Measurements from ENCODE around the gene CYB561A3. TPM values are rescaled to one million over a fixed set of nuclear protein-coding genes. Genes with fewer than 3 reads are reported as not detected.

The CYB561A3 gene
- total RNA-seq, 1 donor, result 59.0 TPM

DNA sequence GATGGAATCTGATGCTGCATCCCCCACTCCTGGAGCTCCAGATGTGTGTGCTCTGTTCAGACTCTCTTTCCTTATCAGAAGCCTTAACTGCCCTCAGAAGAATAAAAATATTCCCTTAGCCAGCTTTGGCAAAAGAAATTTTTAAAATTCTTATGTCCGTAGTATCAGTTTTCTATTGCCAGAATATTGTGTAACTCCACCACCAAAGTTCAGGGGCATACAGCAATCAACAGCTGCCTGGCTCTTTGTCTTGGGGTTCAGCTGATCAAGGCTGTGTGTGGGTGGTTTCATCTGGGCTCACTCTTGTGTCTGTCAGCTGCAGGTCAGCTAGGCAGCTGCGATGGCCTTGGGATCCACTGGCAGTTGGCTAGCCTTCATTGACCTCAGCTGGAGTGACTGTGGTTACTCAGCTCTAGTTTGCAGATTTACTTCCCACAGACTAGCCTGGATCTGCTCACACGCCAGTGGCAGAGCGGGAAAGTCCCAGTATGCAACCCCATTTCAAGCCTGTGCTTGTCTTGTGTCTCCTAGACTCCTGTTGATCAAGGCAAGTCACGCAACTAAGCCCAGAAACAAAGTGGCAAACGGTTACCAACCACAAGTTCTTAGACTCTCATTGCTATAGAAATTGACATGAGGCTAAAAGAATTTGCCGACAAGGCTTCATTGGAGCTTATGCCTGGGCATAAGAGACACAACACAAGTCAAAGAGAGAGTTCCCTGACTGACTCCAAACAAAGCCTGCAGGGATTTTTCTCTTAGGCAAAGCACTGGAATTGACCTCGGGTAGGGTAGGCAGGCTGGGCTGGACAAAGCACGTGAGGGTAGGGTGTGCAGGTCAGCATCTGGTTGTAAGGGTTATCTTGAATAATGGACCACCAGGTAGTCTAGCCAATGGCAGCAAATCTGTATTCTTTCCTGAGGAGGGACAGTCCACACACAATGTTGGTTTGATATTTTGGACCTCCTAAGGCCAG, 8.0 kb upstream of the CYB561A3 start:
- no peak for DNase-seq (ENCODE audit: low read depth in 2 of 3, low spot score in 2 of 3)

DNA sequence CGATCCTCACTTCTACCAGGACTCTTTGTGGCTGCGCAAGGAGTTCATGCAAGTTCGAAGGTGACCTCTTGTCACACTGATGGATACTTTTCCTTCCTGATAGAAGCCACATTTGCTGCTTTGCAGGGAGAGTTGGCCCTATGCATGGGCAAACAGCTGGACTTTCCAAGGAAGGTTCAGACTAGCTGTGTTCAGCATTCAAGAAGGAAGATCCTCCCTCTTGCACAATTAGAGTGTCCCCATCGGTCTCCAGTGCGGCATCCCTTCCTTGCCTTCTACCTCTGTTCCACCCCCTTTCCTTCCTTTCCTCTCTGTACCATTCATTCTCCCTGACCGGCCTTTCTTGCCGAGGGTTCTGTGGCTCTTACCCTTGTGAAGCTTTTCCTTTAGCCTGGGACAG, 7.0 kb upstream of the CYB561A3 start:
- DNase-seq (ENCODE audit: low read depth in 2 of 3, low spot score in 2 of 3), result no peak

DNA sequence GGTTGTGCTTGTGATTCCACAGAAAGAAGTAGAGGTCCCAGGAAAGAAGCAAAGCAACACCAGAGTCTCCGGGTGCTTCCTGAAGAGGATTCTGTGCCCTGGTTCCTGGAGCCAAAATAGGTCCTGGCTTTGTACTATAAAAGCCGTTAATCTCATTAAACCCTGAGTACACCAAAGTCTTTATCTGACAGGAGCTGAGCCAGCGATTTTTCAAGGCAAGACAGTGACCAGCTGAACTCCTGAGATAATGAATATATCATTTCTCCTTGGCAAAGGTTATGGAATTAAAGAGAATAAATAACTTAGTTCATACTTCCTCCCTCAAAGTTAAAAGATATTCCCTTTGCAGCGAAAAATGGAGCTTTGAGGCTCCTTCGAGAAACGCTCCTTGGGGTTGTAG, 5.7 kb upstream of the CYB561A3 start:
- no peak for DNase-seq (ENCODE audit: low read depth in 2 of 3, low spot score in 2 of 3)

DNA sequence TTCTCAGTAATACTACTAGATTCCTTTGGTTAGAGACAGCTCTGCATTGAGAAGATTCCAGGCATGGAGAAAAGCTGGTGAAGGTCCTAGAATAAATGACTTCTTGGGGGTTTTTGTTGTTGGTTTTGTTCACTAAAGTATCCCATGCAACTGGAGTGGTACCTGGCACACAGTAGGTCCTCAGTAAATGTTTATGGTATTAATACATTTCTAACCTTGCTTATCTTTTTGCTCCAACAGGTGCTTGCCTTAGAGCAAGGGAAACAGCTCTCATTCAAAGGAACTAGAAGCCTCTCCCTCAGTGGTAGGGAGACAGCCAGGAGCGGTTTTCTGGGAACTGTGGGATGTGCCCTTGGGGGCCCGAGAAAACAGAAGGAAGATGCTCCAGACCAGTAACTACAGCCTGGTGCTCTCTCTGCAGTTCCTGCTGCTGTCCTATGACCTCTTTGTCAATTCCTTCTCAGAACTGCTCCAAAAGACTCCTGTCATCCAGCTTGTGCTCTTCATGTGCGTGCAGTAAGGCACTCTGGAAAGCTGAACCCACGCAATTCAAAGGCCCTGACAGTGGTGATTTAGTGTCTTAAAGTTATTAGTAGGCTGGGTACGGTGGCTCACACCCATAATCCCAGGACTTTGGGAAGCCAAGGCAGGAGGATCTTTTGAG, 2.5 kb upstream of the CYB561A3 start:
- no peak for DNase-seq (ENCODE audit: low read depth in 2 of 3, low spot score in 2 of 3)

DNA sequence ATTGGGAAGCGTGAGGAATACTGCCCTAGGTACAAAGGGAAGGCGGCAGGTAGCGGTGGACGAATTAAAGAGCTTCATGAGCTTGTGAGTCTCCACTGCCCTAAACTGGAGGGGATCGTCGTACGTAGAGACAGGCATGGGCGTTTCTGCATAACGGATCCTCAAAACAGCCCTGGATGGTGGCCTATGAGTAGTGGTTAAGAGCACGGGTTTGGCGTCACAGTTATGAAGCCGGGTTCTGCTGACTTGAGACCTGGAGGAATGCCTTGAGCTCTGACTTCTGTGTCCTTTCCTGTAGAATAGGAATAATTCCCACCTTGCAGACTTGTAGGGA, 827 bp upstream of the CYB561A3 start:
- DNase-seq (ENCODE audit: low read depth in 2 of 3, low spot score in 2 of 3), result peak in 1 of 3 donors; percentile 64

DNA sequence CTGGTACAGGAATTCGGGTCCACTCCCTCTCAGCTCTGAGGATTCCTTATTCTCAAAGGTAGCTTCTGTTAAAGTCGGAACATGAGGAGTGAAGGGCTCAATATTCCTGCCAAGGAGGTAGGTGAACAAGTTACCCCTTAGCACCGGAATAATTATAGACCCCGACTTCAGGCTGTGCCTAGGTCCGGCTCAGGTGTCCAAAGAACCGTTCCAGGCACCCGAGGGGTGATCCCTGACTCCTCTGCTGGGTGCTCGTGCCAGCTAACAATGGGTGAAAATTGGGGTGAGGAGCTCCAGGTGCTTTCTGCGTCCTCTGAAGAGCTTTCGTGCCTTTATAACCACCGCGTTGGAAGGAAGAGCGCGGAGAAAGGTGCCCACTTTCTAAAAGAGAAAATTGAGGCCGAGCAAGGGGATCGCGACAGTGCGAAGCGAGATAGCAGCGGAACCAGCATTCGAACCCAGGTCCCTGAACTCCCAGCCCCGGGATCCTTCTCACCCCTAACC, 393 bp downstream of the CYB561A3 start:
- no peak for DNase-seq (ENCODE audit: low read depth in 2 of 3, low spot score in 2 of 3)

DNA sequence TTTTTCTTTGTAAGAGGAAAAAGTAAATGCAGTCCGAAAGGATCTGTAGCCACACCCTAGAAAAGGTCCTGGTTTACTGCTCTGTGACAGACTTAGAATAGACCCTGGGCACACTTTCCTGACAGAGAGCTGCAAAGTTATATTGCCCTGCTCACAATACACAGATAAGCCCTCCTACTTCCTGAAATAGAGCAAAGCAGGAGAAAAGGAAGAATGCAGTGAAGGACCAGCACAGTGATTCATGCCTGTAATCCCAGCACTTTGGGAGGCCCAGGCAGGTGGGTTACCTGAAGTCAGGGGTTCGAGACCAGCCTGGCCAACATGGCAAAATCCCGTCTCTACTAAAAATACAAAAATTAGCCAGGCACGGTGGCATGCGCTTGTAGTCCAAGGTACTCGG, 2.2 kb downstream of the CYB561A3 start:
- no peak for DNase-seq (ENCODE audit: low read depth in 2 of 3, low spot score in 2 of 3)

DNA sequence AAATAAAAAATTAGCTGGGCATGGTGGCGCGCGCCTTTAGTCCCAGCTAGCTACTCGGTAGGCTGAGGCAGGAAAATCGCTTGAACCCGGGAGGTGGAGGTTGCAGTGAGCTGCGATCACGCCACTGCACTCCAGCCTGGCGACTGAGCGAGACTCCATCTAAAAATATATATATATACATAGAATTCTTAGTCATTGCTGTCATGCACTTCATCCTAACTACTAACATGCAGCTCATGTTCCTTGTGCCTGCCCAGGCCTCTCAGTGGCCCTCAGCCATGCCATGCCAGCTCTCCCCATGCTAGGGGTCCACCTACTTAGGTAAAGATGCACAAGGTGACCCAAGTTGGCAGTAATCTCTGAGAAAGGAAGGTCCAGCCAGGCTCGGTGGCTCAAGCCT, 3.1 kb downstream of the CYB561A3 start:
- DNase-seq (ENCODE audit: low read depth in 2 of 3, low spot score in 2 of 3), result no peak

DNA sequence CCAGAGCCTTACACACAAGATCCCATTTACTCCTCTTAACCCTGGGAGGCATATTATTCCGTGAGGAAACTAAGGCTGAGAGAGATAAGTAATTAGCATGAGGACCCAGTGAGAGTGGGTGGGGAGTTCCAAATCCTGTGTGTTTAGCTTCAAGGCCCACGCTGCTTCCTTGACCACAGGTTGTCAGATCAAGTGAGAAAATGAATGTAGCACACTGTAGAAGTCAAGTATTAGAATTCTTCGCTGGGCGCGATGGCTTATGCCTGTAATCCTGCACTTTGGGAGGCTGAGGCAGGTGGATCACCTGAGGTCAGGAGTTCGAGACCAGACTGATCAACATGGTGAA, 3.8 kb downstream of the CYB561A3 start:
- no peak for DNase-seq (ENCODE audit: low read depth in 2 of 3, low spot score in 2 of 3)

DNA sequence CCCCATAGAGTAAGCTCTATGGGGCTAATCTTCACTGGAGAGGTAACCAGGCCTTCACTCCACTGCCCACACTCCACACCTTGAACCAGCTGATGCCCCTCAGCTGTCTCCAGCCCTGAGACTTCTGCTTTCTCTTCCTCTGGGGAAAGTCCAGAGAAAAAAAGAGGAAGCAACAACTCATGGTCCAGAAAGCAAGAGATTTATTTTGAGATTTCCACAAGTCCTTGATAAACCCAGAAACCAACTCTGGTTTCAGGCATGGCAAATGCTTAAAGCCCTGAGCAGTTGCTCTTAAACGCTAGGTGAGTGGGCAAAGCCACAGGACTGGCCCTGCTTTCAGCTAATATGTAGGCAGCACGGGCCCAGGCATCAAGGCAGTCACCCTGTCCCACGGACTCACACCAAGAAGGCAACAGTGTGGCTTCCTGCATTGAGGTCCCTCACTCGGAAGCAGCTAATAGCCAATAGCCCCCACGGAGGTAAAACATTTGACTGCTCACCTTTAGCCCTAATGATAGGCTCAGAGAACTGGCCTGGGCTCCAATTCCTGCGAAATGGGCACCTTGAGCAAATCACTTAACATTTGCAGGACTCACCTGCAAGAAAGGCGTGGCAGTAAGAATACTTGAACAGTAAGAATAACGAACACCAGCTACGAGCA, 4.3 kb downstream of the CYB561A3 start:
- DNase-seq (ENCODE audit: low read depth in 2 of 3, low spot score in 2 of 3), result peak in 2 of 3 donors; percentile 71 to 85

DNA sequence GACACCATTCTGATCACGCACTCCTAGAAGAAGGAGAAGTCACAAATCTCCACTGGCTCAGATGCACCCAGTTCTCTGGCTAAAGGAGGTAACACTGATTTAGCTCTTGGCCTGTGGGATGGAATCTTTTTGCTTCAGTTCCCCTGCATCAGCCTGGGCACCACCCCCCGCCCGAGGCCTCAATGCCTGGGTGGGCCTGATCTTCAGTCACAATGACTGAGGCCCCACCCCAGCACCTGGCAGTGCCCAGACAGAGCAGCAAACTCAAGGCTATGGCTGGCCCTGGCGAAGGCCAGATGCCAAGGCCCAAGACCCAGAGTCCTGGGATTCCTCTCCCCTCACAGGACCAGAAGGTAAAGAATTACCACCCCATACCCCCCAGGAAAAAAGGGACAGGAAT, 5.0 kb downstream of the CYB561A3 start:
- DNase-seq (ENCODE audit: low read depth in 2 of 3, low spot score in 2 of 3), result no peak

DNA sequence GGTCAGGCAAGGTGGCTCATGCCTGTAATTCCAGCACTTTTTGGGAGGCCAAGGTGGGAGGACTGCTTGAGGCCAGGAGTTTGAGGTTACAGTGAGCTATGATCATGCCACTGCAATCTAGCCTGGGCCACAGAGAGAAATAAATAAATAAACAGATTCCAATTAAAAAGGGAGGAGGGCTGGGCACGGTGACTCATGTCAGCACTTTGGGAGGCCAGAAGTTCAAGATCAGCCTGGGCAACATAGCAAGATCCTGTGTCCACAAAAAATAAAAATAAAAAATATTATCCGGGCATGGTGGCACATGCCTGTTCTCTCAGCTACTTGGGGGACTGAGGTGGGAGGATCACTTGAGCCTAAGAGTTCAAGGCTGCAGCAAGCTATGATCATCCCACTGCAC, 7.5 kb downstream of the CYB561A3 start:
- no peak for DNase-seq (ENCODE audit: low read depth in 2 of 3, low spot score in 2 of 3)

DNA sequence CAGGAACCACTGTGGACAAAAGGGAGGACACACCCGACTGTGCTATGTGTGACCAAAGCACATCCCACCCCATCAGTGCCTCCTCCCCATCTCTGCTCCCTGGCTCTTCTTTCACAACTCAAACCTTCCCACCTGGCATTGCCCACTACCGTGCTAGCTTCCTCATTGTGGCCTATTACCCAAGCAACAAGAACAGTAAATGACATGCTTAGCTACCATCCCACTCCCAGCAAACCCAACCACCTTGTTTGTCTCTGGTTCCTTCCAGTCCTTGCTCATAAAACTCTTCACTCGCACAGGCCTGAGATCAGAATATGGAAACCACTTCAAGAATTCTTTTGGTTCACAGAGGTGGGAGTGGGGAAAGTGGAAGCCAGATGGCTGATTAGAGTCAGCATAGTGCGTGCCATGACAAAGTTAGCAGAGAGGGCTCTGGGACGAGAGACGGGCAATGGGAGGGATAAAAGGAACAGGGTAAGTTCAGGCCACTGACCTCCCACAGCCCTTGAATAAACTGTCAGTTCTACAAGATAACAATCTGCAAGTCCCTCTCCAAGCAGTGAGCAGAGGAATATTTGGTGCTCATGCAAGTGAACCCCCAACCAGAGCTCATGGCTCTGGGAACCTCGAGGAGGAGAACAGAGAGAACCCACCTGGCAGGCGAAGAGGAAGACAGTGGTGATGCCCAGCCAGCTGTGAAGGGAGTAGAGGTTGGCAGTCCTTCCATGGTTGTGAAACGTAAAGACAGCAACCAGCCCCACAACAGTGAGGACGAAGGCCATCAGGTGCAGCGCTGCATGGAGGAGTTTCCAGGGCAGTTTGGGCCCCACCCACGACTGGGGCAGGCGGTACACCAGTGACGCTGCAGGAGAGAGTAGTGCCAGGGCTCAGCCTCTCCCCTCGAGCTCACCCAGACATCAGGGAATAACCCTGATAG, 8.3 kb downstream of the CYB561A3 start:
- DNase-seq (ENCODE audit: low read depth in 2 of 3, low spot score in 2 of 3), result no peak

DNA sequence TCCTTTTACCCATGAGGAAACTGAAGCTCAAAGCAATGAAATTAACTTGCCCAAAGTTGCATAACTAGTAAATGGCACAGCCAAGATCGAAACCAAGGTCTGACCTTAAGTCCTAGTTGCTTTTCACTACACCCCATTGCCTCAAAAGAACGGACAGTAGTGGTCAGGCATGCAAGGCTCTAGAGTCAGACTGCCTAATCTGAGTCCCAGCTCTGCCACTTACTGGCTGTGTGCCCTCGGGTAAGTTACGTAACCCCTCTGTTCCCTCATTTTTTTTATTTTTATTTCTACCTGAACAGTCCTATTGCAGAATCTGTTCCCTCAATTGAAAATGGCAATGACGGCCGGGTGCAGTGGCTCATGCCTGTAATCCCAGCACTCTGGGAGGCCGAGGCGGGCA, 9.6 kb downstream of the CYB561A3 start:
- DNase-seq (ENCODE audit: low read depth in 2 of 3, low spot score in 2 of 3), result no peak

DNA sequence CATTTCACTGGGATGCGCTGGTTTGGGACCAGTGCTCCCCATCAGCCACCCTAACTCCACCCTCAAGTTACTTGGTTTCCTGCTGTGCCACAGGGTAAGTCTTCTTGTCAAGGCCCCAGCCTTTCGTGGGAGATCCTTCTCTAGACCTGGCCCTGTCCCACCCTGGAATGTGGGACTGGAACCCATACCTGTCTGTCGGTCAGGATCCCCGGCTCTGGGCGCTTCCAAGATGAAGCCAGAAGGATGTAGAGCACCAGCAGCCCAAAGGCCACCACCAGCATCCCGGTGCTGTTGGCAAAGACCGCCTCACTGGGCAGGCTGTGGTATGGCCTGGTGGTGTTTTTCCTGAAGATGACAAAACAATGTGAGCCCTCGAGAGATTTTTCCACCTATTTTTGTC, 10.9 kb downstream of the CYB561A3 start:
- DNase-seq (ENCODE audit: low read depth in 2 of 3, low spot score in 2 of 3), result no peak

DNA sequence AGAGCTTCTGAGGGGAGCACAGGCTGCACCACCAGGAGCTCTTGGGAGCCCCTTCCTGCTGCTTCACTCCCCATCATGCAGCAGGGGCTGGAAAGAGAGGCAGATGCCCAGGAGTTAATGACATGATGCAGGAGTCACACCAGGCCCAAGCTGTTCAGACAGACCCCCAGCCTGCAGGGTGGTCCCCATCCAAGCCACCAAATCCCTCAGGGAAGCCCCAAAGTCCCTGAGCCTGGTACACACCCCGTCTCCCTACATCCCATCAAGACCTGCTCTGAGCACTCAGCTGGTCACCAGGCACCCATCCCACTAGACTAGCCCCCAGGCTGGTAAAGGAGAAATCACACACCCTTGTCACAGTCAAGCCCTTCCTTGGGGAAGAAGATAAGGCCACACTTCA, 11.3 kb downstream of the CYB561A3 start:
- no peak for DNase-seq (ENCODE audit: low read depth in 2 of 3, low spot score in 2 of 3)

DNA sequence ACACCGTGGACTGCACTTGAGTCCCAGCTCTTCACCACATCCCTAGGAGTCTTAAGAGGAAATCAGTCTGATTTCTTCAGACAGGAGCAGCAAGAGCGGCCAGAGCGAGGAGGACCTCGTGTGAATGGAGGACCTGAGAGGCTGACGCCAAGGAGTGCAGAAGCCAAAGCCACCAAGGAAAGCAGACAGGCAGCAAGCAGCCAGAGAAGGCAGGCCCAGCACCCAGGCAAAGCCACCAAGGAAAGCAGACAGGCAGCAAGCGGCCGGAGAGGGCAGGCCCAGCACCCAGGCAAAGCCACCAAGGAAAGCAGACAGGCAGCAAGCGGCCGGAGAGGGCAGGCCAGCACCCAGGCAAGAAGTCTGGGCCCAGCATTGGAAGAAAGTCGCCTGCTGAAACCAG, 11.8 kb downstream of the CYB561A3 start:
- DNase-seq (ENCODE audit: low read depth in 2 of 3, low spot score in 2 of 3), result no peak

DNA sequence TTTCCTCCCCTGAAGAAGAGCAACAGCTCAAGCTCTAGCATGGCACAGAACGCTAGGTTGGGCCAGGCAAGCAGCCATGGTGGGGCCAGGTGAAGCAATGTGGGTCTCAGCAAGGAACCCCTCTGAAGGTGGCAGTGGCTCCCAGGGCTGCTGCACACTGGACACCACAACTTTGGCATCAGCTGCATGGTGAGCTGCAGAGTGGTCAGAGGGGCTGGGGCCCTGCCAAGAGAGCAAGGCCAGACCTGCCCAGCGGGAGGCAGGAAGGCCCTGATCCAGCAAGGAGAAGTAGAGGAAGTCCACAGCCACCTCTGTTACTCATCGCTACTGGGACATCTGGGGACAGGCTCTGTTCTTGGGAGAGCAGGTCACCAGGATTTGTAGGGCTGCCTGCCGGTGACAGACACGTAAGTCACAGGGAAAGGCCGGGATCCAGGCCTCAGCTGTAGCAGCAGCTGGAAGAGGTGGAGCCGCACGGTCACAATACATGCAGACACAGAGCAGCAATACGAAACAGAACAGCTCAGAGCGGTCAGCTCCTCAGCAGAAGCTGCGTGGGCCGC, 12.4 kb downstream of the CYB561A3 start:
- DNase-seq (ENCODE audit: low read depth in 2 of 3, low spot score in 2 of 3), result no peak

DNA sequence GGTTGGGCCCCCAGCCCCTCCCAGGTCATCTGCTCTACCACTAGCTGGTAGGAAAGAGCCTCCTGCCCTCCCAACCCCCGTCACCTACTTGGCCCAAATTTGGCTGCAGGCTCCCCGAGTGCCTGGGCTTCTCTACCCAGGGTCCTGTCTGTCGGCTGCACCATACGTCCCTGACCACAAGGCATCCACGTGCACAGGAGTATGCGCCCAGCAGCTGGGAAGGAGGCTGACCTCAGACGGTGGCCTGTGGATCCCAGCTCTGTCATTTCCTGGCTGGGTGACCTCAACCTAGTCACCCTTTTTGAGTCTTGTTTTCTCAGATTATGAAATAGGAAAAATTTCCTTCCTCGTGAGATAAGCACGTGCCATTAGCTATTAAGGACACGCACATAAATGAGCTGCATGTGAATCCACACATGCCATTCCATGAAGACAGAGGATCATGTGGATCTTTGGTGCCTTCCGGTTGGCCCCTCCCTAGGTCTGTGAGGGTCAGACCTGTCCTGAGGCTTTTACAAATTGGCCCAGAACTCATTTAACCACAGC, 13.7 kb downstream of the CYB561A3 start:
- no peak for DNase-seq (ENCODE audit: low read depth in 2 of 3, low spot score in 2 of 3)

Data from hematopoietic multipotent progenitor cell (in vitro differentiated cells).